ENCODE data around the gene INSR. TPM values are rescaled to one million over a fixed set of nuclear protein-coding genes. Genes with fewer than 3 reads are reported as not detected.
A peak's percentile ranks its signal among the peaks of the same experiment; 100 is the strongest.
"Not testable (repeated sequence)": the region's sequence is repeated elsewhere in the genome, so short reads cannot be mapped to it uniquely, and the experiment has no call there.

The INSR gene
- total and polyA plus RNA-seq, 2 experiments from 2014 or later, result 19.2 to 52.1 TPM

GRCh38 chr19:7311911-7312310 lies 17.7 kb upstream of the INSR start:
- ATAC-seq, result no peak
- Histone ChIP-seq H3K27ac (ENCODE audit: low read depth) (no peak overlapping the region), H3K36me3 (ENCODE audit: insufficient read depth) (no peaks in the 10 kb centered on the region), H3K4me3 (no peak overlapping the region), H3K79me2 (replicated peaks; ENCODE audit: insufficient read depth) (no peaks in the 10 kb centered on the region), H3K4me2 (no peak overlapping the region), H3K4me1 (ENCODE audit: insufficient read depth) (no peaks in the 10 kb centered on the region), H3K9me2 (ENCODE audit: insufficient read depth) (no peaks in the 10 kb centered on the region), H4K20me1 (replicated peaks; ENCODE audit: insufficient read depth) (no peaks in the 10 kb centered on the region), H3K27me3 (ENCODE audit: insufficient read depth) (no peaks in the 10 kb centered on the region), H2AFZ (no peak overlapping the region), H3F3A (replicated peaks; ENCODE audit: low read depth) (no peaks in the 10 kb centered on the region)
- no peak overlapping the region for H3K4me3 Mint-ChIP-seq
- no peak for TF ChIP-seq STAT1 (IDR thresholded peaks at IDR 0.05; ENCODE audit: unreplicated experiment)
- TF ChIP-seq JUNB (IDR thresholded peaks at IDR 0.05; ENCODE audit: unreplicated experiment), result no peak
- TF ChIP-seq NANOG (IDR thresholded peaks at IDR 0.05; ENCODE audit: borderline replicate concordance), result no peak
- TF ChIP-seq ZNF114 (CRISPR knock-in tag; IDR thresholded peaks at IDR 0.05), result no peak
- no peak for TF ChIP-seq ZNF462 (CRISPR knock-in tag; IDR thresholded peaks at IDR 0.05)
- TF ChIP-seq EZH2 (IDR thresholded peaks at IDR 0.05; ENCODE audit: low read depth, unreplicated experiment), result no peak
- TF ChIP-seq CREB1 (CRISPR knock-in tag; IDR thresholded peaks at IDR 0.05; ENCODE audit: low read depth), result no peak
- no peaks in the 10 kb centered on the region for H3K36me3 Mint-ChIP-seq (ENCODE audit: low read depth)
- peaks cover 7% of the 10 kb centered on the region for H3K27me3 Mint-ChIP-seq (ENCODE audit: insufficient read depth, low read depth, poor library complexity)
- H3K27ac Mint-ChIP-seq, result no peak overlapping the region
- no peaks in the 10 kb centered on the region for H3K4me1 Mint-ChIP-seq
- DNase-seq (ENCODE audit: low spot score), result no peak
- peaks cover 10% of the 10 kb centered on the region; the same call in 2 of the 3 replicates for H3K9me3 Mint-ChIP-seq

GRCh38 chr19:7308327-7308726 lies 14.1 kb upstream of the INSR start:
- not testable (repeated sequence) for DNase-seq (ENCODE audit: low spot score); H3K27ac ChIP-seq (ENCODE audit: low read depth); H3K36me3 ChIP-seq (ENCODE audit: insufficient read depth); H3K4me2 ChIP-seq; H3K27me3 Mint-ChIP-seq (ENCODE audit: insufficient read depth, low read depth, poor library complexity); H3K36me3 Mint-ChIP-seq (ENCODE audit: low read depth); H3K4me1 Mint-ChIP-seq; H3K79me2 ChIP-seq (replicated peaks; ENCODE audit: insufficient read depth); H3K27me3 ChIP-seq (ENCODE audit: insufficient read depth); H3K4me3 Mint-ChIP-seq; H3F3A ChIP-seq (replicated peaks; ENCODE audit: low read depth); H3K9me2 ChIP-seq (ENCODE audit: insufficient read depth); H3K4me1 ChIP-seq (ENCODE audit: insufficient read depth); ATAC-seq; H3K4me3 ChIP-seq; H4K20me1 ChIP-seq (replicated peaks; ENCODE audit: insufficient read depth); H3K9me3 Mint-ChIP-seq; H3K27ac Mint-ChIP-seq
- 0 out of 2 replicates have a peak overlapping the region, but pooled peaks have one; percentile 56 for H2AFZ ChIP-seq
